Measurements from ENCODE around the gene EEIG2.
A peak's percentile ranks its signal among the peaks of the same experiment; 100 is the strongest.

The EEIG2 gene

DNA sequence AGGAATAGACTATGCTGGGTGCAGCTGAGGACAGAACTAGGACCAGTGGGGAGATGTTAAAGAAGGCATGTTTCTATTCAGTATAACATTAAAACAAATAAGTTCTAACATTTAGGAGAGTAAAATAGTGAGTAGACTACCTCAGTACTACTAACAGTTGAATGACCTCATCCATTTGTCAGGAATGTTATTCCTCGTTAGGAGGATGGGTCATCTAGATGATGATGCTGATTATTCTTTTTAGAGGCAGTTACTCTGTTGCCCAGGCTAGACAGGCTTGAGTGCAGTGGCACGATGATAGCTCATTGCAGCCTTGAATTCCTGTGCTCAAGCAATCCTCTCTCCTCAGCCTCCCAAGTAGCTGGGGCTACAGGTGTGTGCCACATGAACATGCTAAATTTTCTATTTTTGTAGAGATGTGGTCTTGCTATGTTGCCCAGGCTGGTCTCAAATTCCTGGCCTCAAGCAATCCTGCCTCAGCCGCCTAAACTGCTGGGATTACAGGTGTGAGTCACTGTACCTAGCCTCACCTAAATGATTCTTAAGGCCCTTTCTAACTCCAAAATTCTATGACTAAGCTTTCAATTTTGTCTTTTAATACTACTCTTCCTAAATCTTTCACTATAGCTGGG, 9.3 kb downstream of the EEIG2 start:
- DNase-seq (ENCODE audit: low read depth) = no peak
- TF ChIP-seq, protein P1, sequence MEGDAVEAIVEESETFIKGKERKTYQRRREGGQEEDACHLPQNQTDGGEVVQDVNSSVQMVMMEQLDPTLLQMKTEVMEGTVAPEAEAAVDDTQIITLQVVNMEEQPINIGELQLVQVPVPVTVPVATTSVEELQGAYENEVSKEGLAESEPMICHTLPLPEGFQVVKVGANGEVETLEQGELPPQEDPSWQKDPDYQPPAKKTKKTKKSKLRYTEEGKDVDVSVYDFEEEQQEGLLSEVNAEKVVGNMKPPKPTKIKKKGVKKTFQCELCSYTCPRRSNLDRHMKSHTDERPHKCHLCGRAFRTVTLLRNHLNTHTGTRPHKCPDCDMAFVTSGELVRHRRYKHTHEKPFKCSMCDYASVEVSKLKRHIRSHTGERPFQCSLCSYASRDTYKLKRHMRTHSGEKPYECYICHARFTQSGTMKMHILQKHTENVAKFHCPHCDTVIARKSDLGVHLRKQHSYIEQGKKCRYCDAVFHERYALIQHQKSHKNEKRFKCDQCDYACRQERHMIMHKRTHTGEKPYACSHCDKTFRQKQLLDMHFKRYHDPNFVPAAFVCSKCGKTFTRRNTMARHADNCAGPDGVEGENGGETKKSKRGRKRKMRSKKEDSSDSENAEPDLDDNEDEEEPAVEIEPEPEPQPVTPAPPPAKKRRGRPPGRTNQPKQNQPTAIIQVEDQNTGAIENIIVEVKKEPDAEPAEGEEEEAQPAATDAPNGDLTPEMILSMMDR (IDR thresholded peaks at IDR 0.05; ENCODE audit: insufficient read depth, low read depth, low read length, missing control alignments) = no peak
- H3K4me3 ChIP-seq (ENCODE audit: low read depth, low read length) = no peak overlapping the region

GRCh38 chr1:108570128-108570527, 10.2 kb downstream of the EEIG2 start:
- H3K4me3 ChIP-seq (ENCODE audit: low read depth, low read length) = no peak overlapping the region
- peak; percentile 54 for DNase-seq (ENCODE audit: low read depth)
- TF ChIP-seq, protein P1 (IDR thresholded peaks at IDR 0.05; ENCODE audit: insufficient read depth, low read depth, low read length, missing control alignments) = peak; percentile 56

- DNase-seq (ENCODE audit: low read depth) = no peak
- H3K4me3 ChIP-seq (ENCODE audit: low read depth, low read length) = no peak overlapping the region
- TF ChIP-seq, protein P1 (IDR thresholded peaks at IDR 0.05; ENCODE audit: insufficient read depth, low read depth, low read length, missing control alignments) = no peak
Measured at GRCh38 chr1:108570998-108571401, 11.1 kb downstream of the EEIG2 start.

DNA sequence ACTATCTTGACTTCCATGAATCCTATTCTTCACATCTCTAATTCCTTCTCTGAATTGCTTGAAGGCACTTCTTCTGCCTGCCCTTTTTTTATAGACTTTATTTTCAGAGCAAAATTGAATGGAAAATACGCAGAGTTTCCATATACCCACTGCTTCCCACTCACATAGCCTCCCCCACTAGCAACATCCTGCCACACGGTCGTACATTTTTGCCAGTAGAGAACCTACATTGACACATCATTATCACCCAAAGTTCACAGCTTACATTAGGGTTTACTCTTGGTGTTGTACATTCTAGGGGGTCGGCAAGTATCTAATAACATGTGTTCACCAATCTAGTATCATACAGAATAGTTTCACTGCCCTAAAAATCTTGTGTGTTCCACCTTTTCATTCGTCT, 12.3 kb downstream of the EEIG2 start:
- TF ChIP-seq, protein P1 (IDR thresholded peaks at IDR 0.05; ENCODE audit: insufficient read depth, low read depth, low read length, missing control alignments) = no peak
- H3K4me3 ChIP-seq (ENCODE audit: low read depth, low read length) = no peak overlapping the region
- no peak for DNase-seq (ENCODE audit: low read depth)

DNA sequence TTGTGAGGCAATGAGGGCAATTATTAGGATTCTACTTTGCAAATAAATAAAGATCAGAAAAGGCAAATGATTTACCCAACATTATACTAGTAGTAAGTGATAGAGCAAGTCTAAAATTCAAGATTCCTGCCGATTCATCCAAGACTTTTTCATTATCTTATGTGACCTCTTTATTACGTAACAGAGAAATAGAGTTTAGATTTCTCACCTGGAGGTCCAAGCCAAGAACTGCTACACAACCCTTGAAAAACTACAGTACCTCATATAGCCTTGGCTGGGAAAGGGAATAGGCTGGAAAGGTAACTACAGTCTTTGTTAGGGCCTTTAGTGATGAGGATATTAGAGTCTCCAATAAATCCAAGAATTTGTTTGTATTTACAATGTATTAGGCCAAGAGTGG, 13.3 kb downstream of the EEIG2 start:
- H3K4me3 ChIP-seq (ENCODE audit: low read depth, low read length) = no peak overlapping the region
- TF ChIP-seq, protein P1 (IDR thresholded peaks at IDR 0.05; ENCODE audit: insufficient read depth, low read depth, low read length, missing control alignments) = no peak
- DNase-seq (ENCODE audit: low read depth) = no peak

DNA sequence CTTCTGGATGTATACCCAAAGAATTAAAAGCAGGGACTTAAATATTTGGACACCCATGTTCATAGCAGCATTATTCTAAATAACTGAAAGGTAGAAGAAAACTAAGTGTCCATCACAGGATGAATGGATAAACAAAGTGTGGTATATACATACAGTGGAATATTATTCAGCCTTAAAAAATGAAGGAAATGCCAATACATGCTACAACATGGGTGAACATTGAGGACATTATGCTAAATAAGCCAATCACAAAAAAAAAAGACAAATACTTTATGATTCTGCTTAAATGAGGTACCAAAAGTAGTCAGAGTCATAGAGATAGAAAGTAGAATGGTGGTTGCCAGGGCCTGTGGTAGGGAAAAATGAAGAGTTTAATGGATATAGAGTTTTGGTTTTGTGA, 14.1 kb downstream of the EEIG2 start:
- TF ChIP-seq, protein P1 (IDR thresholded peaks at IDR 0.05; ENCODE audit: insufficient read depth, low read depth, low read length, missing control alignments) = no peak
- H3K4me3 ChIP-seq (ENCODE audit: low read depth, low read length) = no peak overlapping the region
- no peak for DNase-seq (ENCODE audit: low read depth)

DNA sequence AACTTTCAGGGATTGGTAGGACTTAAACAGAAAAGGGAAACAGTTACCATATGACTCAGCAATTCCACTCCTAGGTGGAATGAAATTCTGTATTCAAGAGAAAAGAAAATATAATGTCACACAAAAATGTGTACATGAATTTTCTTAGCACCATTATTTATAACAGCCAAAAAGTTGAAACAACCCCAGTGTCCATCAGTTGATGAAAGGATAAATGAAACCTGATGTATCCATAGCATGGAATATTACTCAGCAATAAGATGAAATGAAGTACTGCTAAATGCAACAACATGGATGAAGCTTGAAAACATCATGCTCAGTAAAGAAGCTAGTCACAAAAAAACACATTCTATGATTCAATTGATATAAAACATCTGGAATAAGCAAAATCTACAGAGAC, 15.5 kb downstream of the EEIG2 start:
- no peak for DNase-seq (ENCODE audit: low read depth)
- TF ChIP-seq, protein P1 (IDR thresholded peaks at IDR 0.05; ENCODE audit: insufficient read depth, low read depth, low read length, missing control alignments) = no peak
- no peak overlapping the region for H3K4me3 ChIP-seq (ENCODE audit: low read depth, low read length)

Data from GM12865 (cell line).